ENCODE data around the gene PACC1.
"Not testable (repeated sequence)": the region's sequence is repeated elsewhere in the genome, so short reads cannot be mapped to it uniquely, and the experiment has no call there.

The PACC1 gene

DNA sequence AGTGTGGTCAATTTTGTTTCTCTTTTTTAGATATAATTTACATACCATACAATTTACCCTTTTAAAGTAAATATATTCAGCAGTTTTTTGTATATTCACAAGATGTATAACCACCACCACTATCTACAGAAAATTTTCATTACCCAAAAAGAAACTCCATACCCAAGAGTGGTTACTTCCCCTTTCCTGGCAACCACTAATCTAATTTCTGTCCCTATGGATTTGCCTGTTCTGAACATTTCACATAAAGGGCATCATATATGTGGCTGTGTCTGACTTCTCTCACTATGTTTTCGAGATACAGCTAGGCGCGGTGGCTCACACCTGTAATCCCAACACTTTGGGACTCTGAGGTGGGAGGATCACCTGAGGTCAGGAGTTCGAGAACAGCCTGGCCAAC lies 13.6 kb downstream of the PACC1 start:
- Histone ChIP-seq H3K4me3 (ENCODE audit: low read length in 2 of 2) (no peak overlapping the region), H3K36me3 (ENCODE audit: control insufficient read depth in 2 of 2, insufficient read depth in 2 of 2, low read length in 2 of 2) (peaks cover 0 to 6% of the 10 kb centered on the region in 2 donors), H3K4me1 (ENCODE audit: control insufficient read depth in 2 of 2, insufficient read depth in 2 of 2, low read length in 2 of 2) (no peaks in the 10 kb centered on the region), H3K27me3 (ENCODE audit: control insufficient read depth in 2 of 2, insufficient read depth in 2 of 2, low read length in 2 of 2) (no peaks in the 10 kb centered on the region), H3K9ac (ENCODE audit: low read depth in 1 of 2, low read length in 2 of 2) (no peak overlapping the region), H3K9me3 (ENCODE audit: control insufficient read depth in 2 of 2, low read length in 2 of 2) (no peaks in the 10 kb centered on the region), H3K27ac (ENCODE audit: low read depth in 2 of 2, low read length in 2 of 2) (no peak overlapping the region)

DNA sequence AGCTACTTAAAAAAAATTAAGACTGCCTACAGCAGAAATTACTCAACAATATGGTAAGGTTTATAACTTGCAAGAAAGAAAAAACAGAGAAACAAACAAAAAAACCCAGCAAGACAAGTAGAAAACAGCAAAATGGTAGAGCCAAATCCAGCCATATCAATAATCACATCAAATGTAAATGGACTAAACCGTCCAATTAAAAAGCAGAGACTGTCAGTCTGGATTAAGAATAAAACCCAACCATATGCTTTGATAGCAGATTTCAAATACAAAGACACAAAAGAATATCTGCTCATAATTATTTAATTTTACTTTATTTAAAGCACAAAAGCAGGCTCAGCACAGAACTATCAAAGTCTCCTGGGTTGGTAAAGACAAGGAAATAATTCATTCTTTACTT lies 17.5 kb downstream of the PACC1 start:
- Histone ChIP-seq H3K27ac (ENCODE audit: low read depth in 2 of 2, low read length in 2 of 2) (no peak overlapping the region), H3K4me3 (ENCODE audit: low read length in 2 of 2) (no peak overlapping the region), H3K36me3 (ENCODE audit: control insufficient read depth in 2 of 2, insufficient read depth in 2 of 2, low read length in 2 of 2) (no peaks in the 10 kb centered on the region), H3K9me3 (ENCODE audit: control insufficient read depth in 2 of 2, low read length in 2 of 2) (no peaks in the 10 kb centered on the region), H3K4me1 (ENCODE audit: control insufficient read depth in 2 of 2, insufficient read depth in 2 of 2, low read length in 2 of 2) (no peaks in the 10 kb centered on the region), H3K27me3 (ENCODE audit: control insufficient read depth in 2 of 2, insufficient read depth in 2 of 2, low read length in 2 of 2) (no peaks in the 10 kb centered on the region), H3K9ac (ENCODE audit: low read depth in 1 of 2, low read length in 2 of 2) (no peak overlapping the region)

DNA sequence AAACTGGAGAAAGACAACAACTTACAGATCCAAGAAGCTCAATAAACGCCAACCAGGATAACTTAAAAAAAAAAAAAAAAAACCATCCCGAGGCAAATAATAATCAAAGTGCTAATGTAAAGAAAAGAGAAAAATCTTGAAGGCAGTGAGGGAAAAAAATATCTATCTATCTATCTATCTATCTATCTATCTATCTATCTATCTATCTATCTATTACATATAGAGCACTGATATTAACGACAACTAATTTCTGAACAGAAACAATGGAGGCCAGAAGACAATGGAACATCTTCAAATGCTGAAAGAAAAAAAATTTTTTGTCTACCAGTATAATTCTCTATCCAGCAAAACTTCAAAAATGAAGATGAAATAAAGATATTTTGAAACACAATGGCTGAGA lies 18.0 kb downstream of the PACC1 start:
- Histone ChIP-seq H3K9me3 (ENCODE audit: control insufficient read depth in 2 of 2, low read length in 2 of 2) (no peaks in the 10 kb centered on the region), H3K36me3 (ENCODE audit: control insufficient read depth in 2 of 2, insufficient read depth in 2 of 2, low read length in 2 of 2) (no peaks in the 10 kb centered on the region), H3K4me3 (ENCODE audit: low read length in 2 of 2) (no peak overlapping the region), H3K9ac (ENCODE audit: low read depth in 1 of 2, low read length in 2 of 2) (no peak overlapping the region), H3K4me1 (ENCODE audit: control insufficient read depth in 2 of 2, insufficient read depth in 2 of 2, low read length in 2 of 2) (no peaks in the 10 kb centered on the region), H3K27me3 (ENCODE audit: control insufficient read depth in 2 of 2, insufficient read depth in 2 of 2, low read length in 2 of 2) (no peaks in the 10 kb centered on the region), H3K27ac (ENCODE audit: low read depth in 2 of 2, low read length in 2 of 2) (no peak overlapping the region)

DNA sequence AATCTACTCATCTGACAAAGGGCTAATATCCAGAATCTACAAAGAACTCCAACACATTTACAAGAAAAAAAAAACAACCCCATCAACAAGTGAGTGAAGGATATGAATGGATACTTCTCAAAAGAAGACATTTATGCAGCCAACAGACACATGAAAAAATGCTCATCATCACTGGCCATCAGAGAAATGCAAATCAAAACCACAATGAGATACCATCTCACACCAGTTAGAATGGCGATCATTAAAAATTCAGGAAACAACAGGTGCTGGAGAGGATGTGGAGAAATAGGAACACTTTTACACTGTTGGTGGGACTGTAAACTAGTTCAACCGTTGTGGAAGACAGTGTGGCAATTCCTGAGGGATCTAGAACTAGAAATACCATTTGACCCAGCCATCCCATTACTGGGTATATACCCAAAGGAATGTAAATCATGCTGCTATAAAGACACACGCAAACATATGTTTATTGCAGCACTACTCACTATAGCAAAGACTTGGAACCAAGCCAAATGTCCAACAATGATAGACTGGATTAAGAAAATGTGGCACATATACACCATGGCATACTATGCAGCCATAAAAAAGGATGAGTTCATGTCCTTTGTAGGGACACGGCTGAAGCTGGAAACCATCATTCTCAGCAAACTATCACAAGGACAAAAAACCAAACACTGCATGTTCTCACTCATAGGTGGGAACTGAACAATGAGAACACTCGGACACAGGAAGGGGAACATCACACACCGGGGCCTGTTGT lies 18.8 kb downstream of the PACC1 start:
- not testable (repeated sequence) for H3K9me3 ChIP-seq (ENCODE audit: control insufficient read depth in 2 of 2, low read length in 2 of 2); H3K27ac ChIP-seq (ENCODE audit: low read depth in 2 of 2, low read length in 2 of 2); H3K27me3 ChIP-seq (ENCODE audit: control insufficient read depth in 2 of 2, insufficient read depth in 2 of 2, low read length in 2 of 2); H3K4me3 ChIP-seq (ENCODE audit: low read length in 2 of 2); H3K36me3 ChIP-seq (ENCODE audit: control insufficient read depth in 2 of 2, insufficient read depth in 2 of 2, low read length in 2 of 2); H3K9ac ChIP-seq (ENCODE audit: low read depth in 1 of 2, low read length in 2 of 2); H3K4me1 ChIP-seq (ENCODE audit: control insufficient read depth in 2 of 2, insufficient read depth in 2 of 2, low read length in 2 of 2)

DNA sequence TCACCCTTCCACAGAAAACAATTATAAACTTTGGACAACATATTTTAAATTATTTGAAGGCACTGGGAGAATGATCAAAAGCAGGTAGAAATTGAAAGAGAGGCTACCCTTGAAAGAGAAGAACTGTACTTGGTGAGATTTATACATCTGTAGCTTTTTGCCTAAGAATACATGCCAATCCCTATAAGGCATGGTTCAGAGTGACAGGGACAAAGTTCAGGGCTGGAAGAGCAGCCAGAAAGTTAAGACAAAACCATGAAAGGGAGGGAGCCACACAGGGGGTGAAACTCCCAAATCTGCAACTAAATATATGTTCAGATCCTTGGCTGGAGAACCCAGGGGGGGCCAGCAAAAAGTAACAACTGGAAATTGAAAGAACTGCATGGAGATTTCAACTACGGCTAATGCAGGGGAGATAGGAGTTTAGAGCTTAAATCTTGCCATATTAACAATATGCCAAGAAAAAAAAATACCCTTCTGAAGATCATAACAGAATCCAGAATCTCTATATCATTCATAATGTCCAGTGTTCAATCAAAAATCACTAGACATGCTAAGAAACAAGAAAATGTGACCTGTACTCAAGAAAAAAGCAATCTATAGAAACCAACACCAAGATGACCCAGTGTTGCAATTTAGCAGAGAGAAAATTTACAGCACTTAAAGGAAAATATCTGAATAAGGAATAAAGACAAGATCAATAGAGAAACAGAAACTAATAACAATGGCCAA lies 25.5 kb downstream of the PACC1 start:
- no peaks in the 10 kb centered on the region for H3K27me3 ChIP-seq (ENCODE audit: control insufficient read depth in 2 of 2, insufficient read depth in 2 of 2, low read length in 2 of 2)
- H3K4me3 ChIP-seq (ENCODE audit: low read length in 2 of 2), result no peak overlapping the region
- no peaks in the 10 kb centered on the region for H3K4me1 ChIP-seq (ENCODE audit: control insufficient read depth in 2 of 2, insufficient read depth in 2 of 2, low read length in 2 of 2)
- peaks cover 0 to 2% of the 10 kb centered on the region in 2 donors for H3K9me3 ChIP-seq (ENCODE audit: control insufficient read depth in 2 of 2, low read length in 2 of 2)
- no peak overlapping the region for H3K9ac ChIP-seq (ENCODE audit: low read depth in 1 of 2, low read length in 2 of 2)
- H3K36me3 ChIP-seq (ENCODE audit: control insufficient read depth in 2 of 2, insufficient read depth in 2 of 2, low read length in 2 of 2), result peaks cover 0 to 12% of the 10 kb centered on the region in 2 donors
- no peak overlapping the region for H3K27ac ChIP-seq (ENCODE audit: low read depth in 2 of 2, low read length in 2 of 2)

DNA sequence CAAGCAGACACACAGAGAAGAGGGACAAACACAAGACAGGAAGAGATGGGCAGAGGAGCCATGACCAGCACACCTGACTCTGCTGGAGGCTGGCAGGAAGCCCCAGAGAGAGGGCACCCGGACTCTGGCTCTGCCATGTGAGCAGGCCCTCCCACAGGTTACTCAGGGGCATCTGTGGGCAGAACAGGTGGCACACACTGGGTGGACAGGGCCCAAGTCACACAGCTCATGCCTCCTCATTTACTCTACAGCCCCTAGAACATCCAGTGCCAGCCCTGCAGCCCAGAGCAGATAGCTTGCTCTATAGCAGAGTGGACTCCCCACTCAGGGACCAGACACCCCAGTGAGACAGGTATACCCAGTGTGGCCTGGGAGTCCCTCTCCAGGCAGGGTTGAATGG lies 28.7 kb downstream of the PACC1 start:
- no peak overlapping the region for H3K27ac ChIP-seq (ENCODE audit: low read depth in 2 of 2, low read length in 2 of 2)
- H3K4me3 ChIP-seq (ENCODE audit: low read length in 2 of 2), result no peak overlapping the region
- H3K4me1 ChIP-seq (ENCODE audit: control insufficient read depth in 2 of 2, insufficient read depth in 2 of 2, low read length in 2 of 2), result no peaks in the 10 kb centered on the region
- peaks cover 0 to 2% of the 10 kb centered on the region in 2 donors for H3K9me3 ChIP-seq (ENCODE audit: control insufficient read depth in 2 of 2, low read length in 2 of 2)
- H3K9ac ChIP-seq (ENCODE audit: low read depth in 1 of 2, low read length in 2 of 2), result no peak overlapping the region
- no peaks in the 10 kb centered on the region for H3K27me3 ChIP-seq (ENCODE audit: control insufficient read depth in 2 of 2, insufficient read depth in 2 of 2, low read length in 2 of 2)
- H3K36me3 ChIP-seq (ENCODE audit: control insufficient read depth in 2 of 2, insufficient read depth in 2 of 2, low read length in 2 of 2), result peaks cover 0 to 14% of the 10 kb centered on the region in 2 donors

DNA sequence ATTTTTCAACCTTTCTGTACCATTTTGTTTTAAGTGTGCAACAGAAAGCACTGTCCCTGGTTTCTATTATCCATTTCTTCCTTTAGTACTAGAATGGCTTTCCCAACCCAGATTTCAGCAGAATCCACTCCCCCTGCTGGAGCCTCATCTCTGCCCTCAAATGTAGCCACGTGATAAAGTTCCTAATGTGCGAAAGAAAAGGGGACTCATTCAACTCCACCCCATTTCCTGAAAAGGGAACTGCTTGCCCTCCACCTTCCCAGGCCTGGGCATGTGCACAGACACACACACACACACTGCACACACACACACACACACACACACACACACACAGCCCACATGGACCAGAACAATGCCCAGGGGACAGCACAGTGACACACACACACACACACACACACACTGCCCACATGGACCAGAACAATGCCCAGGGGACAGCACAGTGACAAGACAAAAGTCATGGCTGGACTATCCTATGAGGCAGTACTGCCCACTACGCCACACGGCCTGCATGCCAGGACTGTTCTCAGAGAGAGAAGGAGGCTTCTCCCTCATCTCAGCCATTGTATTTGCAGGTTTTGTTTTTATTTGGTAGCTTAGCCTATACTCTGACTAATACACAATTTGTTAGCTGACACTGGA lies 33.2 kb downstream of the PACC1 start:
- Histone ChIP-seq H3K27me3 (ENCODE audit: control insufficient read depth in 2 of 2, insufficient read depth in 2 of 2, low read length in 2 of 2) (no peaks in the 10 kb centered on the region), H3K4me3 (ENCODE audit: low read length in 2 of 2) (no peak overlapping the region), H3K9ac (ENCODE audit: low read depth in 1 of 2, low read length in 2 of 2) (no peak overlapping the region), H3K4me1 (ENCODE audit: control insufficient read depth in 2 of 2, insufficient read depth in 2 of 2, low read length in 2 of 2) (no peaks in the 10 kb centered on the region), H3K27ac (ENCODE audit: low read depth in 2 of 2, low read length in 2 of 2) (no peak overlapping the region), H3K9me3 (ENCODE audit: control insufficient read depth in 2 of 2, low read length in 2 of 2) (no peaks in the 10 kb centered on the region), H3K36me3 (ENCODE audit: control insufficient read depth in 2 of 2, insufficient read depth in 2 of 2, low read length in 2 of 2) (peaks cover 11 to 24% of the 10 kb centered on the region in 2 donors)

DNA sequence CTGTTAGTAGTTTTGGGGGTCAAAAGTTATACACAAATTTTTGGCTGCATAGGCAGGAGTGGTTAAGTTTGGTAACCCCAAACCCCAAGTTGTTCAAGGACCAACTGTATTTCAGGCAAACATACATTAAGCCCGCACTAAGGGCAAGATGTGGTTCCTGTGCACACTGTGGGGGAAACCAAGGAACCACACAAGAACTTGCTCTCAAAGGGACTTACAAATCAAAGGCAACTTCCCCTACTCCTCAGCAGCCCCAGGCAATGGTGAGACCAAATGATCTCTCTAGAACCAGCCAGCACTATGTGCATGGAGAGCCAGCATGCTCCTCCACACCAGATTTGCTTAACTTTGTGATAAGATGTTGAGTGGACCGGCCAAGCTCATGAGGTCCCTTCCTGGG lies 35.3 kb downstream of the PACC1 start:
- Histone ChIP-seq H3K27me3 (ENCODE audit: control insufficient read depth in 2 of 2, insufficient read depth in 2 of 2, low read length in 2 of 2) (no peaks in the 10 kb centered on the region), H3K27ac (ENCODE audit: low read depth in 2 of 2, low read length in 2 of 2) (no peak overlapping the region), H3K36me3 (ENCODE audit: control insufficient read depth in 2 of 2, insufficient read depth in 2 of 2, low read length in 2 of 2) (peaks cover 11 to 14% of the 10 kb centered on the region in 2 donors), H3K4me1 (ENCODE audit: control insufficient read depth in 2 of 2, insufficient read depth in 2 of 2, low read length in 2 of 2) (no peaks in the 10 kb centered on the region), H3K9me3 (ENCODE audit: control insufficient read depth in 2 of 2, low read length in 2 of 2) (no peaks in the 10 kb centered on the region), H3K4me3 (ENCODE audit: low read length in 2 of 2) (no peak overlapping the region), H3K9ac (ENCODE audit: low read depth in 1 of 2, low read length in 2 of 2) (no peak overlapping the region)

DNA sequence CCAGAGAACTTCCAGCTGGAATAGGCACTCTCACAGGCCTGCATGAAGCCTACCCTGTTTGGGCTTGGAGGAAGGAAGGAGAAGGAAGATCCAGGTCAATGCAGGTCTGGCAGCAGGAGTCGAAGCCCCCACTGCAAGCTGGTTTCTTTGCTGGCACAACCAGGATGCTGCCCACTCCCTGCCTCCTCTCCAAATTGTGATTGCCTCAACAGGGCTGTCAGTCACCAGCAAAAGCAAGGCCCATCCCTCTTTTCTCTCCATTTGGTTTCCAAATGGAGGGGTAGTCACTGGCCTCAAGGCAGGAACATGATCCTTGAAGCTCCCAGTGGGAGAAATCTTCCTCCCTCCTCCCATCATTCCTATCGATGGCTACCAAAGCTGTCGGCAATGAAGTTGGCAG lies 37.0 kb downstream of the PACC1 start:
- Histone ChIP-seq H3K9ac (ENCODE audit: low read depth in 1 of 2, low read length in 2 of 2) (no peak overlapping the region), H3K4me3 (ENCODE audit: low read length in 2 of 2) (no peak overlapping the region), H3K36me3 (ENCODE audit: control insufficient read depth in 2 of 2, insufficient read depth in 2 of 2, low read length in 2 of 2) (peaks cover 11 to 14% of the 10 kb centered on the region in 2 donors), H3K9me3 (ENCODE audit: control insufficient read depth in 2 of 2, low read length in 2 of 2) (no peaks in the 10 kb centered on the region), H3K27ac (ENCODE audit: low read depth in 2 of 2, low read length in 2 of 2) (no peak overlapping the region), H3K4me1 (ENCODE audit: control insufficient read depth in 2 of 2, insufficient read depth in 2 of 2, low read length in 2 of 2) (no peaks in the 10 kb centered on the region), H3K27me3 (ENCODE audit: control insufficient read depth in 2 of 2, insufficient read depth in 2 of 2, low read length in 2 of 2) (no peaks in the 10 kb centered on the region)

DNA sequence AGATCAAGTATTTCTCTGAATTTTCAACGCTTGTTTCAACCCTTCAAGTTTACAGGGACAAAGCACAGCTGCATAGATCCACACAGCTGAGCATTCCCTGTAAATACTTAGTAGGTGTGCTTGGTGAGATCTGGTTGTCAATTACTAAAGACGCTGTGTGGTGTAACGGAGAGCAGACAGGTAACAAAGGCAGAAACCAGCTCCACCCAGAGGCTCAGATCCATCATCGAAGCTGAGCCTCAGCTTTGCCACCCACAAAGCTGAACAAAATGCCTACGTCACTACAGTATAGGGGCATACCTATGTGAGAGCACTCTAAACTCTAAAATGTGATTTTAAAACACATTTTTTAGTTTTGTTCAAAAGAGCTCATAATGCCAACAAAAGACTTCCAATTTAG lies 38.7 kb downstream of the PACC1 start:
- H3K4me1 ChIP-seq (ENCODE audit: control insufficient read depth in 2 of 2, insufficient read depth in 2 of 2, low read length in 2 of 2), result no peaks in the 10 kb centered on the region
- H3K9ac ChIP-seq (ENCODE audit: low read depth in 1 of 2, low read length in 2 of 2), result no peak overlapping the region
- no peak overlapping the region for H3K27ac ChIP-seq (ENCODE audit: low read depth in 2 of 2, low read length in 2 of 2)
- H3K27me3 ChIP-seq (ENCODE audit: control insufficient read depth in 2 of 2, insufficient read depth in 2 of 2, low read length in 2 of 2), result no peaks in the 10 kb centered on the region
- H3K36me3 ChIP-seq (ENCODE audit: control insufficient read depth in 2 of 2, insufficient read depth in 2 of 2, low read length in 2 of 2), result peaks cover 11 to 13% of the 10 kb centered on the region in 2 donors
- H3K4me3 ChIP-seq (ENCODE audit: low read length in 2 of 2), result no peak overlapping the region
- H3K9me3 ChIP-seq (ENCODE audit: control insufficient read depth in 2 of 2, low read length in 2 of 2), result no peaks in the 10 kb centered on the region

All from mucosa of rectum (tissue), 2 donors.